ENCODE data around the gene MEIKIN.

Gene MEIKIN

GRCh38 chr5:131990716-131991115 is 45.3 kb upstream of the MEIKIN start:
- H3K27ac ChIP-seq, result no peak overlapping the region
- TF ChIP-seq CTCF (conservative IDR thresholded peaks at IDR 0.05), result no peak
- no peak for TF ChIP-seq ZFX (IDR thresholded peaks at IDR 0.05)

- no peak for TF ChIP-seq CTCF (conservative IDR thresholded peaks at IDR 0.05)
- no peak for TF ChIP-seq ZFX (IDR thresholded peaks at IDR 0.05)
- no peak overlapping the region for H3K27ac ChIP-seq
Measured at GRCh38 chr5:131988601-131989000, 43.1 kb upstream of the MEIKIN start.

- TF ChIP-seq ZFX (IDR thresholded peaks at IDR 0.05) (no peak), CTCF (conservative IDR thresholded peaks at IDR 0.05) (no peak)
Measured at GRCh38 chr5:131987251-131987650, 41.8 kb upstream of the MEIKIN start.

GRCh38 chr5:131986161-131986912 is 40.9 kb upstream of the MEIKIN start:
- TF ChIP-seq ZFX (IDR thresholded peaks at IDR 0.05) (no peak), CTCF (conservative IDR thresholded peaks at IDR 0.05) (no peak)
- no peak overlapping the region for H3K27ac ChIP-seq

More at GRCh38 chr5:131987251-131987650, 41.8 kb upstream of the MEIKIN start:
- H3K27ac ChIP-seq, result no peak overlapping the region

GRCh38 chr5:131984956-131985665 is 39.6 kb upstream of the MEIKIN start:
- TF ChIP-seq ZFX (IDR thresholded peaks at IDR 0.05), result no peak
- no peak for TF ChIP-seq CTCF (conservative IDR thresholded peaks at IDR 0.05)
- no peak overlapping the region for H3K27ac ChIP-seq

GRCh38 chr5:131983244-131983771 is 37.8 kb upstream of the MEIKIN start:
- no peak for TF ChIP-seq CTCF (conservative IDR thresholded peaks at IDR 0.05)
- TF ChIP-seq ZFX (IDR thresholded peaks at IDR 0.05), result no peak
- H3K27ac ChIP-seq, result no peak overlapping the region

- TF ChIP-seq ZFX (IDR thresholded peaks at IDR 0.05), result no peak
- no peak for TF ChIP-seq CTCF (conservative IDR thresholded peaks at IDR 0.05)
Measured at GRCh38 chr5:131981516-131981915, 36.1 kb upstream of the MEIKIN start.

More at GRCh38 chr5:131981516-131981915, 36.1 kb upstream of the MEIKIN start:
- H3K27ac ChIP-seq, result no peak overlapping the region
